ENCODE measurements around the gene SLC22A15.

Gene SLC22A15

GRCh38 chr1:116033322-116033721 lies 57.0 kb downstream of the SLC22A15 start:
- H3K36me3 ChIP-seq (ENCODE audit: control insufficient read depth in 2 of 2, insufficient read depth in 1 of 2, low read length in 2 of 2) = peaks cover 0 to 66% of the 10 kb centered on the region in 2 experiments; a peak in 1 of 3 replicates

DNA sequence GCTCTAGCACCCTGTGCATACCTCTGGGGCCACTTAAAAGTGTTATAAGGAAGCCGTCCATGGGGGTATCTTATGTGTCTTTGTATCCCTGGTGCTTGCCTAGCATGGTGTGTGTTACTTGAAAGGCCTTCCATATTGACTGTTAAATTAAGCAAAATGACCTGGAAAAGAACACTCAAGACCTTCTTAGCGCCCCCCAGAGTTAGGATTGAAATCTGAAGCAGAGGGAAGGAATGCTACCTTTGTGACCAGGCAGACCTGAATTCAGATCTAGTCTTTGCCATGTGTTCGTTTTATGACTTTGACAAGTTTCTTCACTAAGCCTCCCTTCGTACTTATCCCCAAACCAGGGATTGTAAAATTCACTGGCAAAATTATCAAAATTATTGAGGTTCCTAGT lies 59.9 kb downstream of the SLC22A15 start:
- TF ChIP-seq OSR2 (tag by site-specific recombination; IDR thresholded peaks at IDR 0.05) (no peak), ZNF416 (tag by site-specific recombination; IDR thresholded peaks at IDR 0.05) (no peak), ZNF791 (tag by site-specific recombination; IDR thresholded peaks at IDR 0.05) (no peak), ZNF202 (tag by site-specific recombination; IDR thresholded peaks at IDR 0.05; ENCODE audit: borderline replicate concordance) (no peak), HIC1 (tag by site-specific recombination; IDR thresholded peaks at IDR 0.05) (no peak), ZBTB21 (tag by site-specific recombination; IDR thresholded peaks at IDR 0.05) (no peak), ZNF114 (tag by site-specific recombination; IDR thresholded peaks at IDR 0.05) (no peak), ZNF10 (tag by site-specific recombination; IDR thresholded peaks at IDR 0.05) (no peak)
- TF ChIP-seq, protein P1, sequence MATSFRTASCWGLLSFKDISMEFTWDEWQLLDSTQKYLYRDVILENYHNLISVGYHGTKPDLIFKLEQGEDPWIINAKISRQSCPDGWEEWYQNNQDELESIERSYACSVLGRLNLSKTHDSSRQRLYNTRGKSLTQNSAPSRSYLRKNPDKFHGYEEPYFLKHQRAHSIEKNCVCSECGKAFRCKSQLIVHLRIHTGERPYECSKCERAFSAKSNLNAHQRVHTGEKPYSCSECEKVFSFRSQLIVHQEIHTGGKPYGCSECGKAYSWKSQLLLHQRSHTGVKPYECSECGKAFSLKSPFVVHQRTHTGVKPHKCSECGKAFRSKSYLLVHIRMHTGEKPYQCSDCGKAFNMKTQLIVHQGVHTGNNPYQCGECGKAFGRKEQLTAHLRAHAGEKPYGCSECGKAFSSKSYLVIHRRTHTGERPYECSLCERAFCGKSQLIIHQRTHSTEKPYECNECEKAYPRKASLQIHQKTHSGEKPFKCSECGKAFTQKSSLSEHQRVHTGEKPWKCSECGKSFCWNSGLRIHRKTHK (tag by site-specific recombination; IDR thresholded peaks at IDR 0.05) = no peak
- H3K9me3 ChIP-seq (ENCODE audit: control insufficient read depth, insufficient read depth, low read depth, low read length) = no peaks in the 10 kb centered on the region
- no peak overlapping the region for H3K27ac ChIP-seq (ENCODE audit: extremely low read depth, low read depth, low read length)
- H3K4me1 ChIP-seq (ENCODE audit: control insufficient read depth, insufficient read depth, low read length) = no peaks in the 10 kb centered on the region
- H3K36me3 ChIP-seq (ENCODE audit: control insufficient read depth in 2 of 2, insufficient read depth in 1 of 2, low read length in 2 of 2) = peaks cover 0 to 69% of the 10 kb centered on the region in 2 experiments; a peak in 2 of 3 replicates
- CTCF ChIA-PET = interaction anchor here (0.6 kb wide), 1 partner anchor 31 kb away, joined by 4 read pairs; no protein-coding TSS in a partner anchor
- POLR2A ChIA-PET = no interaction called here
- H3K4me3 ChIP-seq (ENCODE audit: low read depth, low read length) = no peak overlapping the region

More at GRCh38 chr1:116033322-116033721, 57.0 kb downstream of the SLC22A15 start:
- Histone ChIP-seq H3K4me3 (ENCODE audit: low read depth, low read length) (no peak overlapping the region), H3K4me1 (ENCODE audit: control insufficient read depth, insufficient read depth, low read length) (no peaks in the 10 kb centered on the region), H3K27ac (ENCODE audit: extremely low read depth, low read depth, low read length) (no peak overlapping the region), H3K9me3 (ENCODE audit: control insufficient read depth, insufficient read depth, low read depth, low read length) (no peaks in the 10 kb centered on the region)
- ChIA-PET CTCF (interaction anchor here (0.9 kb wide), 1 partner anchor 31 kb away, joined by 3 read pairs; no protein-coding TSS in a partner anchor), POLR2A (no interaction called here)
- TF ChIP-seq REPIN1 (tag by site-specific recombination; IDR thresholded peaks at IDR 0.05; ENCODE audit: low read depth) (no peak), ZBTB7A (tag by site-specific recombination; IDR thresholded peaks at IDR 0.05; ENCODE audit: low read depth) (no peak), ZNF654 (tag by site-specific recombination; IDR thresholded peaks at IDR 0.05; ENCODE audit: low read depth) (no peak), ZNF324 (tag by site-specific recombination; IDR thresholded peaks at IDR 0.05) (no peak), ZNF549 (tag by site-specific recombination; IDR thresholded peaks at IDR 0.05) (no peak), ZNF121 (tag by site-specific recombination; IDR thresholded peaks at IDR 0.05) (no peak), ZNF16 (tag by site-specific recombination; IDR thresholded peaks at IDR 0.05; ENCODE audit: low read depth) (no peak)
- TF ChIP-seq, protein P2, sequence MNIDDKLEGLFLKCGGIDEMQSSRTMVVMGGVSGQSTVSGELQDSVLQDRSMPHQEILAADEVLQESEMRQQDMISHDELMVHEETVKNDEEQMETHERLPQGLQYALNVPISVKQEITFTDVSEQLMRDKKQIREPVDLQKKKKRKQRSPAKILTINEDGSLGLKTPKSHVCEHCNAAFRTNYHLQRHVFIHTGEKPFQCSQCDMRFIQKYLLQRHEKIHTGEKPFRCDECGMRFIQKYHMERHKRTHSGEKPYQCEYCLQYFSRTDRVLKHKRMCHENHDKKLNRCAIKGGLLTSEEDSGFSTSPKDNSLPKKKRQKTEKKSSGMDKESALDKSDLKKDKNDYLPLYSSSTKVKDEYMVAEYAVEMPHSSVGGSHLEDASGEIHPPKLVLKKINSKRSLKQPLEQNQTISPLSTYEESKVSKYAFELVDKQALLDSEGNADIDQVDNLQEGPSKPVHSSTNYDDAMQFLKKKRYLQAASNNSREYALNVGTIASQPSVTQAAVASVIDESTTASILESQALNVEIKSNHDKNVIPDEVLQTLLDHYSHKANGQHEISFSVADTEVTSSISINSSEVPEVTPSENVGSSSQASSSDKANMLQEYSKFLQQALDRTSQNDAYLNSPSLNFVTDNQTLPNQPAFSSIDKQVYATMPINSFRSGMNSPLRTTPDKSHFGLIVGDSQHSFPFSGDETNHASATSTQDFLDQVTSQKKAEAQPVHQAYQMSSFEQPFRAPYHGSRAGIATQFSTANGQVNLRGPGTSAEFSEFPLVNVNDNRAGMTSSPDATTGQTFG (tag by site-specific recombination; IDR thresholded peaks at IDR 0.05; ENCODE audit: borderline replicate concordance) = no peak
